ENCODE data around the gene TMEM107.

The TMEM107 gene

GRCh38 chr17:8152112-8152775, 23.9 kb downstream of the TMEM107 start, which contains the start of gene PER1:
TSS of gene PER1 (minus strand) at chr17:8152404. CDS start at chr17:8150706, 1,698 bp downstream.
- H3K36me3 ChIP-seq (ENCODE audit: control insufficient read depth, insufficient read depth, low read length) = peaks cover 29% of the 10 kb centered on the region
- peak within 1 kb of the TSS; percentile 52 for H3K27ac ChIP-seq (ENCODE audit: low read depth, low read length)
- H3K9me3 ChIP-seq (ENCODE audit: control insufficient read depth, insufficient read depth, low read length) = no peaks in the 10 kb centered on the region
- peaks cover 17% of the 10 kb centered on the region for H3K4me1 ChIP-seq (ENCODE audit: control insufficient read depth, insufficient read depth, low read length)
- H3K9ac ChIP-seq (ENCODE audit: low read depth, low read length) = no peak within 1 kb of the TSS; the same call in 1 of the 2 replicates
- no peaks in the 10 kb centered on the region for H3K27me3 ChIP-seq (ENCODE audit: control insufficient read depth, insufficient read depth, low read length)
- peak within 1 kb of the TSS; percentile 80 for H3K4me3 ChIP-seq (ENCODE audit: low read depth, low read length)

DNA sequence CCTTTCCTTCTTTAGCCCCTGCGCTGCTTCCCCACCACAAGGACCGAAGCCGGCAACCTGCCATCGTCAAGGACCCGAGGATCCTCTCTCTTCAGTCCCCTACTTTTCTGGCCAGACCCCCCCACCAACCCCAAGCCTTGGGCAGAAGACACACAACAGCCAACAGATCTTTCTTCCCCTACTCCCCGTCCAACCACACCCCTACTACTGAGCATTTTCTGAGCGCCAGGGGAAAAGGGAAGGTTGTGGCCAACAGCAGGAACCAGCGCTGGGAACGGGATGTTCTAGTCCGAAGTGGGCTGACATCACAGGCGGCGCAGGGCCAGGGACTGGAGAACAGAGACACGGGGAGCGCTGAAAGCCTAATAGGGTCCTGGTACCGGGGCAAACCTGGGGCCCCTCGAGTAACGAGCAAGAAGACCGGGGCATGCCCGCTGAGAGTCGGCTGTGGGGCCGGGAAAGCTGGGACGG, 24.5 kb downstream of the TMEM107 start:
- H3K4me1 ChIP-seq (ENCODE audit: control insufficient read depth, insufficient read depth, low read length) = peaks cover 17% of the 10 kb centered on the region
- H3K36me3 ChIP-seq (ENCODE audit: control insufficient read depth, insufficient read depth, low read length) = peaks cover 35% of the 10 kb centered on the region
- H3K27me3 ChIP-seq (ENCODE audit: control insufficient read depth, insufficient read depth, low read length) = no peaks in the 10 kb centered on the region
- peak overlapping the region; percentile 52 for H3K27ac ChIP-seq (ENCODE audit: low read depth, low read length)
- H3K4me3 ChIP-seq (ENCODE audit: low read depth, low read length) = peak overlapping the region; percentile 80
- H3K9ac ChIP-seq (ENCODE audit: low read depth, low read length) = no peak overlapping the region; the same call in 1 of the 2 replicates
- no peaks in the 10 kb centered on the region for H3K9me3 ChIP-seq (ENCODE audit: control insufficient read depth, insufficient read depth, low read length)

GRCh38 chr17:8151120-8151640, 25.0 kb downstream of the TMEM107 start:
- H3K9me3 ChIP-seq (ENCODE audit: control insufficient read depth, insufficient read depth, low read length) = no peaks in the 10 kb centered on the region
- H3K27me3 ChIP-seq (ENCODE audit: control insufficient read depth, insufficient read depth, low read length) = no peaks in the 10 kb centered on the region
- no peak overlapping the region for H3K9ac ChIP-seq (ENCODE audit: low read depth, low read length)
- peaks cover 40% of the 10 kb centered on the region for H3K36me3 ChIP-seq (ENCODE audit: control insufficient read depth, insufficient read depth, low read length)
- peak overlapping the region; percentile 52 for H3K27ac ChIP-seq (ENCODE audit: low read depth, low read length)
- H3K4me1 ChIP-seq (ENCODE audit: control insufficient read depth, insufficient read depth, low read length) = peaks cover 17% of the 10 kb centered on the region
- peak overlapping the region; percentile 80 for H3K4me3 ChIP-seq (ENCODE audit: low read depth, low read length)

GRCh38 chr17:8150194-8151119, 25.7 kb downstream of the TMEM107 start:
- H3K27ac ChIP-seq (ENCODE audit: low read depth, low read length) = peak overlapping the region; percentile 16
- peaks cover 13% of the 10 kb centered on the region for H3K4me1 ChIP-seq (ENCODE audit: control insufficient read depth, insufficient read depth, low read length)
- H3K4me3 ChIP-seq (ENCODE audit: low read depth, low read length) = peak overlapping the region; percentile 80
- H3K9ac ChIP-seq (ENCODE audit: low read depth, low read length) = no peak overlapping the region
- peaks cover 47% of the 10 kb centered on the region for H3K36me3 ChIP-seq (ENCODE audit: control insufficient read depth, insufficient read depth, low read length)
- H3K27me3 ChIP-seq (ENCODE audit: control insufficient read depth, insufficient read depth, low read length) = no peaks in the 10 kb centered on the region
- no peaks in the 10 kb centered on the region for H3K9me3 ChIP-seq (ENCODE audit: control insufficient read depth, insufficient read depth, low read length)

GRCh38 chr17:8149419-8150193, 26.6 kb downstream of the TMEM107 start:
- H3K4me1 ChIP-seq (ENCODE audit: control insufficient read depth, insufficient read depth, low read length) = peaks cover 5% of the 10 kb centered on the region
- peaks cover 52% of the 10 kb centered on the region for H3K36me3 ChIP-seq (ENCODE audit: control insufficient read depth, insufficient read depth, low read length)
- H3K9ac ChIP-seq (ENCODE audit: low read depth, low read length) = no peak overlapping the region
- H3K9me3 ChIP-seq (ENCODE audit: control insufficient read depth, insufficient read depth, low read length) = no peaks in the 10 kb centered on the region
- H3K4me3 ChIP-seq (ENCODE audit: low read depth, low read length) = no peak overlapping the region
- no peaks in the 10 kb centered on the region for H3K27me3 ChIP-seq (ENCODE audit: control insufficient read depth, insufficient read depth, low read length)
- no peak overlapping the region for H3K27ac ChIP-seq (ENCODE audit: low read depth, low read length)

DNA sequence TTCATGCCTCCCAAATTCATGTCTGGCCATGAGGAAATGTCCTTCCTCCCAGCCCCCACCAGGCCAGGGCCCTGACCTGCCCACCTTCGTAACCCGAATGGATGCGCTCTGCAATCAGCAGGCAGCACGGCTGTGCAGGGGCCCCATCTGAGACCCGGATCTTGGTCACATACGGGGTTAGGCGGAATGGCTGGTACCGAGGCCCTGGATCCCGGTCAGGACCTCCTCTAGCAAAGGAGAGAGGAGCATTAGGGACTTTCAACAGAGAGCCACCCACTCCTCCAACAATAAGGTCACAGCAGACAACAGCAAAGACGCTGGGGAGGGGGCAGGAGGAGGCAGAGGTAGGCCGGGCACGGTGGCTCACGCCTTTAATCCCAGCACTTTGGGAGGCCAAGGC, 27.6 kb downstream of the TMEM107 start:
- H3K27ac ChIP-seq (ENCODE audit: low read depth, low read length) = no peak overlapping the region
- peaks cover 61% of the 10 kb centered on the region for H3K36me3 ChIP-seq (ENCODE audit: control insufficient read depth, insufficient read depth, low read length)
- H3K27me3 ChIP-seq (ENCODE audit: control insufficient read depth, insufficient read depth, low read length) = no peaks in the 10 kb centered on the region
- no peaks in the 10 kb centered on the region for H3K9me3 ChIP-seq (ENCODE audit: control insufficient read depth, insufficient read depth, low read length)
- no peaks in the 10 kb centered on the region; the same call in 1 of the 2 replicates for H3K4me1 ChIP-seq (ENCODE audit: control insufficient read depth, insufficient read depth, low read length)
- H3K4me3 ChIP-seq (ENCODE audit: low read depth, low read length) = no peak overlapping the region
- no peak overlapping the region for H3K9ac ChIP-seq (ENCODE audit: low read depth, low read length)

DNA sequence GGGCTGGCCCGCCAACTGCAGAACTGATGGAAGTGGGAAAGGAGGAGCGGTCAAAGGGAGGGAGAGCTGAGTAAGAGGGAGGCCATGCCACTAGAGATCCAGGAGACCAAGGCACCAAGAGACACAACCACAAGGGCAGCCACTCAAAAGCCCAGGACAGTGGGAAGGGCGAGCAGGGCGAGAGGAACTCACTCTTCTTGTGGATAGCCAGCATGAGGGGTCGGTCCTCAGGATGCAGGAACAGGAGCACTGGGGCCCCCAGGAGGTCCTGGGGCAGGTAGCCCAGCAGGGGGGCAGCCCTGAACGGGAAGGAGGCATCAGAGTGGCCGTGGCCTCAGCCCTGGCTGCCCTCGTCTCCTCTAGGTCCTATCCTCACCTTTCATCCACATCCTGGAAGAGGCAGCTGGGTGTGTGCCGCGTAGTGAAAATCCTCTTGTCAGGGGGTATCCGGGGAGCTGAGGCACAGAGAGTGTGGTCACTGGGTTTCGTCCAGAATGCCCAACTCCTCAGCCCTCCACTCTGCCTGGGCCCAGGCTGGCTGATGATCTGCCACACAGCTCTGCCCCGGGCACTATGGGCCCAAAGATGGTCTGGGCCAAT, 28.3 kb downstream of the TMEM107 start:
- Histone ChIP-seq H3K27me3 (ENCODE audit: control insufficient read depth, insufficient read depth, low read length) (no peaks in the 10 kb centered on the region), H3K9me3 (ENCODE audit: control insufficient read depth, insufficient read depth, low read length) (no peaks in the 10 kb centered on the region), H3K4me3 (ENCODE audit: low read depth, low read length) (no peak overlapping the region), H3K36me3 (ENCODE audit: control insufficient read depth, insufficient read depth, low read length) (peaks cover 62% of the 10 kb centered on the region), H3K4me1 (ENCODE audit: control insufficient read depth, insufficient read depth, low read length) (no peaks in the 10 kb centered on the region; the same call in 1 of the 2 replicates), H3K9ac (ENCODE audit: low read depth, low read length) (no peak overlapping the region), H3K27ac (ENCODE audit: low read depth, low read length) (no peak overlapping the region)

DNA sequence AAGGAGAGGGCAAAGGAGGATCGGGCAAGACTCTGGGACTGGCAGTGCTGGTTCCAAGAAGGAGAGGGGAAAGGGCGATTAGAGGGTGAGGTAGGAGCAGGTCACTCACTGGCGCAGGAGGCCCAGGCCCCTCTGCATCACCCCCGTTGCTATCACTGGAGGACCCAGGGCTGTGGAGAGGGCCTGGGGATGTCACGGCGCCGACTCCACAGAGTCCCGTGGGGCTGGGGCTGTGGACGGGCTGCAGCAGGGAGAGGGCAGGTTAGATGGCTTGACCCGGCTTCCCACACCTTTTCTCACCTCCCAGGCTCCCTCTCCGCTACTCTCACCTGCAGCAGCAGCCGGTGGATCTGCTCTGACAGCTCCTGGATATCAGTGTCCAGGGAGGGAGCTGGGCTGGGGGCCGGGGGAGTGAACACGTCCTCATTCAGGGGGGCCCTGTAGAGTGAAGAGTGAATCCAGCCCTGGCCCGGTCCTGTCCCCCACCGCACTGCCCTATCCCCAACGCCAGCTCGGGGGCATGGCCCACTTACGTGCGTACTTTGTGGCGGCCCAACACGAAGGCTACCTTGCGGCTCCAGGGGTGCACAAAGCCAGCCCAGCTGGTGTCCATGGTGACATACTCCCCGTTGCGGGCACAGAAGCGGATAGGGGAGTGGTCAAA, 28.9 kb downstream of the TMEM107 start:
- no peak overlapping the region for H3K4me3 ChIP-seq (ENCODE audit: low read depth, low read length)
- no peaks in the 10 kb centered on the region for H3K9me3 ChIP-seq (ENCODE audit: control insufficient read depth, insufficient read depth, low read length)
- no peak overlapping the region for H3K9ac ChIP-seq (ENCODE audit: low read depth, low read length)
- no peak overlapping the region for H3K27ac ChIP-seq (ENCODE audit: low read depth, low read length)
- no peaks in the 10 kb centered on the region for H3K27me3 ChIP-seq (ENCODE audit: control insufficient read depth, insufficient read depth, low read length)
- peaks cover 68% of the 10 kb centered on the region for H3K36me3 ChIP-seq (ENCODE audit: control insufficient read depth, insufficient read depth, low read length)
- no peaks in the 10 kb centered on the region; the same call in 1 of the 2 replicates for H3K4me1 ChIP-seq (ENCODE audit: control insufficient read depth, insufficient read depth, low read length)

GRCh38 chr17:8146381-8147140, 29.6 kb downstream of the TMEM107 start:
- Histone ChIP-seq H3K9ac (ENCODE audit: low read depth, low read length) (no peak overlapping the region), H3K27me3 (ENCODE audit: control insufficient read depth, insufficient read depth, low read length) (no peaks in the 10 kb centered on the region), H3K36me3 (ENCODE audit: control insufficient read depth, insufficient read depth, low read length) (peaks cover 75% of the 10 kb centered on the region), H3K4me3 (ENCODE audit: low read depth, low read length) (no peak overlapping the region), H3K9me3 (ENCODE audit: control insufficient read depth, insufficient read depth, low read length) (no peaks in the 10 kb centered on the region), H3K27ac (ENCODE audit: low read depth, low read length) (no peak overlapping the region), H3K4me1 (ENCODE audit: control insufficient read depth, insufficient read depth, low read length) (no peaks in the 10 kb centered on the region; the same call in 1 of the 2 replicates)

Data from HUES48 (cell line).